ENCODE results near the gene NECTIN2.

DNA sequence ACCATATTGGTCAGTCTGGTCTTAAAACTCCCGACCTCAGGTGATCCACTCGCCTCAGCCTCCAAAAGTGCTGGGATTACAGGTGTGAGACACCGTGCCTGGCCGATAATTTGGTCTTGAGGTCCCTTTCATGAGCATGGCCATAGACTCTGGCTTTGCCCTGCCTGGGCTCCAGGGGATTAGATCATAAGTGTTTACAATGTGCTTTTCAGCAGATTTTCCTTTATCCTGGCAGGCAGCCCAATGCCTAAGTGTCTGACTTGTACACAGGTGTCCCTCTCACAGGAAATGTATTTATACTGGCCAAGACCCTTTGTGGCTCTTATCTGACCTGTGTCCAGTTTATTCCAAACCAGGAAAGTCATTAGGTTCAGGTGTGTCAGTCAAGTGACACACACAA, 21.3 kb upstream of the NECTIN2 start:
- TF ChIP-seq, protein P1, sequence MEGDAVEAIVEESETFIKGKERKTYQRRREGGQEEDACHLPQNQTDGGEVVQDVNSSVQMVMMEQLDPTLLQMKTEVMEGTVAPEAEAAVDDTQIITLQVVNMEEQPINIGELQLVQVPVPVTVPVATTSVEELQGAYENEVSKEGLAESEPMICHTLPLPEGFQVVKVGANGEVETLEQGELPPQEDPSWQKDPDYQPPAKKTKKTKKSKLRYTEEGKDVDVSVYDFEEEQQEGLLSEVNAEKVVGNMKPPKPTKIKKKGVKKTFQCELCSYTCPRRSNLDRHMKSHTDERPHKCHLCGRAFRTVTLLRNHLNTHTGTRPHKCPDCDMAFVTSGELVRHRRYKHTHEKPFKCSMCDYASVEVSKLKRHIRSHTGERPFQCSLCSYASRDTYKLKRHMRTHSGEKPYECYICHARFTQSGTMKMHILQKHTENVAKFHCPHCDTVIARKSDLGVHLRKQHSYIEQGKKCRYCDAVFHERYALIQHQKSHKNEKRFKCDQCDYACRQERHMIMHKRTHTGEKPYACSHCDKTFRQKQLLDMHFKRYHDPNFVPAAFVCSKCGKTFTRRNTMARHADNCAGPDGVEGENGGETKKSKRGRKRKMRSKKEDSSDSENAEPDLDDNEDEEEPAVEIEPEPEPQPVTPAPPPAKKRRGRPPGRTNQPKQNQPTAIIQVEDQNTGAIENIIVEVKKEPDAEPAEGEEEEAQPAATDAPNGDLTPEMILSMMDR (IDR thresholded peaks at IDR 0.05): no peak
- no peak for TF ChIP-seq EP300 (IDR thresholded peaks at IDR 0.05)
- TF ChIP-seq POLR2A (IDR thresholded peaks at IDR 0.05): no peak

Measured in tibial nerve (tissue), 4 donors.